ENCODE data around the gene HERC2. TPM values are rescaled to one million over a fixed set of nuclear protein-coding genes. Genes with fewer than 3 reads are reported as not detected.

HERC2 gene
- total RNA-seq, 1 experiment from 2014 or later: 69.7 TPM

DNA sequence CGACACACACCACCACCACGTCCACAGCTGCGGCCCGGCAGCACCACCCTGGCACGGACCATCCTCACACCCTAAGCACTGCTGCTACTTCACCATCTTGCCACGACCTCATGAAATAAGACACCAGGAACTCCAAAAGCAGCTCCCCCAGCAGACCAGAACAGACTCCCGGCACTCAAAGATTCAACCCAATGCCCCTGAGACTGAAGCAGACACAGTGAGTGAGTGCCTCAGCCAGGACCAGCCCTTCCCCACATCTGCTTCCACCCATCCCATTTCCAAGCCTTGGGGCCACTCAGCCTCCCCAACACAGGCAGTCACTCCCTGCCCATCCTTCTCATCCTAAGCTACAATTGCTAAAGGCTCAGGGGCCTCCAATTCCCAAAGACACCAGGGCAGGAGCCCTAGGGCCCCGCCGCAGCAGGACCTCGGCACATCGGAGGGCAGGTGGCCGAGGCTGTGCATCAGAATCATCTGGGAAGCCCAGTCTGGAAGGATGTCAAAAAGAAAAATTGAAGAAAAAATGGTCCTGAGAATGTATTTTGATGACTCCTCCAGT, 204.5 kb downstream of the HERC2 start:
- in situ Hi-C loops (cut with HindIII; ENCODE audit: low pct_unique_long_range_greater_than_20kb, low sequenced_read_pairs) (no loop called here), intact Hi-C loops (cut with micrococcal nuclease; ENCODE audit: unreplicated experiment) (no loop called here)
- Histone ChIP-seq H3K4me3 (ENCODE audit: low read depth in 2 of 2, low read length in 2 of 2) (no peak overlapping the region), H3K36me3 (ENCODE audit: control insufficient read depth, insufficient read depth, low read length) (peaks cover 16% of the 10 kb centered on the region), H3K9me3 (ENCODE audit: control insufficient read depth, insufficient read depth, low read depth, low read length) (no peaks in the 10 kb centered on the region), H3K4me1 (ENCODE audit: control insufficient read depth, insufficient read depth, low read length) (no peaks in the 10 kb centered on the region), H3K27me3 (ENCODE audit: control insufficient read depth, insufficient read depth, low read length) (no peaks in the 10 kb centered on the region), H3K27ac (ENCODE audit: low read length) (no peak overlapping the region)
- TF ChIP-seq TCF7L2 (IDR thresholded peaks at IDR 0.05; ENCODE audit: low read depth, low read length): no peak
- TF ChIP-seq POLR2AphosphoS5 (IDR thresholded peaks at IDR 0.05; ENCODE audit: low read depth, low read length): no peak
- no peak for TF ChIP-seq SIN3A (IDR thresholded peaks at IDR 0.05; ENCODE audit: borderline replicate concordance, insufficient read depth, low read depth, low read length)
- TF ChIP-seq REST (IDR thresholded peaks at IDR 0.05; ENCODE audit: insufficient read depth in 1 of 2, low read depth in 2 of 2, low read length in 1 of 2): no peak
- TF ChIP-seq, protein P1, sequence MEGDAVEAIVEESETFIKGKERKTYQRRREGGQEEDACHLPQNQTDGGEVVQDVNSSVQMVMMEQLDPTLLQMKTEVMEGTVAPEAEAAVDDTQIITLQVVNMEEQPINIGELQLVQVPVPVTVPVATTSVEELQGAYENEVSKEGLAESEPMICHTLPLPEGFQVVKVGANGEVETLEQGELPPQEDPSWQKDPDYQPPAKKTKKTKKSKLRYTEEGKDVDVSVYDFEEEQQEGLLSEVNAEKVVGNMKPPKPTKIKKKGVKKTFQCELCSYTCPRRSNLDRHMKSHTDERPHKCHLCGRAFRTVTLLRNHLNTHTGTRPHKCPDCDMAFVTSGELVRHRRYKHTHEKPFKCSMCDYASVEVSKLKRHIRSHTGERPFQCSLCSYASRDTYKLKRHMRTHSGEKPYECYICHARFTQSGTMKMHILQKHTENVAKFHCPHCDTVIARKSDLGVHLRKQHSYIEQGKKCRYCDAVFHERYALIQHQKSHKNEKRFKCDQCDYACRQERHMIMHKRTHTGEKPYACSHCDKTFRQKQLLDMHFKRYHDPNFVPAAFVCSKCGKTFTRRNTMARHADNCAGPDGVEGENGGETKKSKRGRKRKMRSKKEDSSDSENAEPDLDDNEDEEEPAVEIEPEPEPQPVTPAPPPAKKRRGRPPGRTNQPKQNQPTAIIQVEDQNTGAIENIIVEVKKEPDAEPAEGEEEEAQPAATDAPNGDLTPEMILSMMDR (IDR thresholded peaks at IDR 0.05): no peak
- CTCF ChIA-PET: no interaction called here
- no peak for ATAC-seq
- no TSS peak for BruUV-seq (replicated peaks)
- POLR2A ChIA-PET: no interaction called here
- no peak for DNase-seq (ENCODE audit: low read depth, low spot score)

GRCh38 chr15:28116521-28117431, 205.2 kb downstream of the HERC2 start:
- H3K36me3 ChIP-seq (ENCODE audit: control insufficient read depth, insufficient read depth, low read length): peaks cover 16% of the 10 kb centered on the region
- POLR2A ChIA-PET: no interaction called here
- CTCF ChIA-PET: interaction anchor here (0.7 kb wide), 1 partner anchor 1226 kb away, joined by 3 read pairs; no protein-coding TSS in a partner anchor
- no peaks in the 10 kb centered on the region for H3K9me3 ChIP-seq (ENCODE audit: control insufficient read depth, insufficient read depth, low read depth, low read length)
- H3K4me1 ChIP-seq (ENCODE audit: control insufficient read depth, insufficient read depth, low read length): no peaks in the 10 kb centered on the region
- no peak for DNase-seq (ENCODE audit: low read depth, low spot score)
- no peak overlapping the region for H3K4me3 ChIP-seq (ENCODE audit: low read depth in 2 of 2, low read length in 2 of 2)
- no TSS peak for BruUV-seq (replicated peaks)
- no peak overlapping the region for H3K27ac ChIP-seq (ENCODE audit: low read length)
- H3K27me3 ChIP-seq (ENCODE audit: control insufficient read depth, insufficient read depth, low read length): no peaks in the 10 kb centered on the region
- in situ Hi-C loops (cut with HindIII; ENCODE audit: low pct_unique_long_range_greater_than_20kb, low sequenced_read_pairs) (no loop called here), intact Hi-C loops (cut with micrococcal nuclease; ENCODE audit: unreplicated experiment) (no loop called here)
- TF ChIP-seq SIN3A (IDR thresholded peaks at IDR 0.05; ENCODE audit: borderline replicate concordance, insufficient read depth, low read depth, low read length) (no peak), POLR2AphosphoS5 (IDR thresholded peaks at IDR 0.05; ENCODE audit: low read depth, low read length) (no peak), REST (IDR thresholded peaks at IDR 0.05; ENCODE audit: insufficient read depth in 1 of 2, low read depth in 2 of 2, low read length in 1 of 2) (no peak), TCF7L2 (IDR thresholded peaks at IDR 0.05; ENCODE audit: low read depth, low read length) (no peak)
- TF ChIP-seq, protein P1 (IDR thresholded peaks at IDR 0.05): no peak
- no peak for ATAC-seq
